DND-41 (cell line): ENCODE results near the gene GRIK3.

Source experiments
- ATAC-seq: fragments of 200-7000 bp; cut with Tn5 transposase; 3 replicates; pipeline ENCODE4 v1.9.1; 2021; ENCODE audit warnings: low read depth; ENCODE audit not compliant: insufficient read depth
- DNase-seq: peaks from one replicate; pipeline ENCODE4 v3.0.0-alpha.2; 2020
- H2AFZ ChIP-seq: 2 replicates; pipeline ENCODE4 v1.6.0; 2012; ENCODE audit warnings: low read depth, low read length
- H3K27ac ChIP-seq: 2 replicates; pipeline ENCODE4 v1.5.1; 2012; ENCODE audit warnings: low read length, inconsistent platforms
- H3K27me3 ChIP-seq: fragments of 200-600 bp; sonication (generic); 2 replicates; pipeline ENCODE4 v1.6.0; 2012; ENCODE audit warnings: low read length, mild to moderate bottlenecking, inconsistent platforms; ENCODE audit not compliant: insufficient read depth, poor library complexity
- H3K36me3 ChIP-seq: 2 replicates; pipeline ENCODE4 v1.5.1; 2012; ENCODE audit warnings: low read length, inconsistent platforms; ENCODE audit not compliant: insufficient read depth
- H3K4me1 ChIP-seq: 2 replicates; pipeline ENCODE4 v1.5.1; 2012; ENCODE audit warnings: mild to moderate bottlenecking, low read length; ENCODE audit not compliant: insufficient read depth
- H3K4me2 ChIP-seq: 2 replicates; pipeline ENCODE4 v1.6.0; 2012; ENCODE audit warnings: mild to moderate bottlenecking, moderate library complexity, low read length, inconsistent platforms; ENCODE audit not compliant: insufficient read depth
- H3K4me3 ChIP-seq, 2 experiments: fragments of 200-600 bp in 1 of 2; shearing (Covaris generic) in 1 of 2; 2 replicates each; pipeline ENCODE4 v1.5.1; 2012 to 2016; ENCODE audit warnings: inconsistent platforms in 2 of 2, low read length in 2 of 2, mild to moderate bottlenecking in 2 of 2, low read depth in 1 of 2, moderate library complexity in 1 of 2
- H3K79me2 ChIP-seq: 2 replicates; pipeline ENCODE4 v1.6.0; 2012; ENCODE audit warnings: low read length, inconsistent platforms; ENCODE audit not compliant: insufficient read depth
- H3K9ac ChIP-seq: 2 replicates; pipeline ENCODE4 v1.6.0; 2012; ENCODE audit warnings: low read depth, mild to moderate bottlenecking, inconsistent platforms, low read length, moderate library complexity
- H3K9me3 ChIP-seq: 2 replicates; pipeline ENCODE4 v1.5.1; 2012; ENCODE audit warnings: low read length, moderate library complexity, mild to moderate bottlenecking, inconsistent platforms; ENCODE audit not compliant: insufficient read depth, severe bottlenecking
- H4K20me1 ChIP-seq: 2 replicates; pipeline ENCODE4 v1.6.0; 2012; ENCODE audit warnings: low read length; ENCODE audit not compliant: insufficient read depth
- CTCF ChIP-seq: IDR thresholded peaks from 2 replicates; pipeline ENCODE4 v1.5.1; 2012; ENCODE audit warnings: borderline replicate concordance, low read length, moderate library complexity, mild to moderate bottlenecking; ENCODE audit not compliant: poor library complexity, severe bottlenecking; ENCODE audit errors: extremely low read depth
- EZH2 ChIP-seq: IDR thresholded peaks from 3 replicates; pipeline ENCODE4 v1.6.1; 2012; ENCODE audit warnings: borderline replicate concordance, low read depth, mild to moderate bottlenecking, moderate library complexity, low read length, inconsistent platforms; ENCODE audit not compliant: severe bottlenecking

Gene GRIK3

GRCh38 chr1:36890776-36891175 lies 143.5 kb downstream of the GRIK3 start:
- Histone ChIP-seq H3K9me3 (no peaks in the 10 kb centered on the region), H3K36me3 (no peaks in the 10 kb centered on the region), H3K4me2 (no peak overlapping the region), H4K20me1 (no peaks in the 10 kb centered on the region), H3K4me3 (no peak overlapping the region), H3K27me3 (no peaks in the 10 kb centered on the region), H3K79me2 (no peaks in the 10 kb centered on the region), H2AFZ (no peak overlapping the region), H3K27ac (no peak overlapping the region), H3K9ac (no peak overlapping the region), H3K4me1 (no peaks in the 10 kb centered on the region)
- no peak for DNase-seq
- no peak for TF ChIP-seq EZH2
- no peak for TF ChIP-seq CTCF
- no peak for ATAC-seq

GRCh38 chr1:36889478-36890226 lies 144.7 kb downstream of the GRIK3 start:
- DNase-seq (no peak), ATAC-seq (no peak)
- no peaks in the 10 kb centered on the region for H3K4me1 ChIP-seq
- no peaks in the 10 kb centered on the region for H3K36me3 ChIP-seq
- H3K9ac ChIP-seq = no peak overlapping the region
- TF ChIP-seq CTCF (no peak), EZH2 (no peak)
- H3K27me3 ChIP-seq = no peaks in the 10 kb centered on the region
- H3K79me2 ChIP-seq = no peaks in the 10 kb centered on the region
- H2AFZ ChIP-seq = no peak overlapping the region
- no peaks in the 10 kb centered on the region for H4K20me1 ChIP-seq
- no peak overlapping the region for H3K4me2 ChIP-seq
- H3K27ac ChIP-seq = no peak overlapping the region
- no peaks in the 10 kb centered on the region for H3K9me3 ChIP-seq
- no peak overlapping the region for H3K4me3 ChIP-seq

GRCh38 chr1:36888811-36889477 lies 145.4 kb downstream of the GRIK3 start:
- Histone ChIP-seq H3K36me3 (no peaks in the 10 kb centered on the region), H3K27me3 (no peaks in the 10 kb centered on the region), H2AFZ (no peak overlapping the region), H4K20me1 (no peaks in the 10 kb centered on the region), H3K79me2 (no peaks in the 10 kb centered on the region), H3K4me2 (no peak overlapping the region), H3K9me3 (no peaks in the 10 kb centered on the region), H3K27ac (no peak overlapping the region), H3K4me3 (no peak overlapping the region), H3K9ac (no peak overlapping the region), H3K4me1 (no peaks in the 10 kb centered on the region)
- no peak for DNase-seq
- no peak for ATAC-seq
- TF ChIP-seq EZH2 (no peak), CTCF (no peak)
